ENCODE results near the gene C5orf63.

GRCh38 chr5:127089191-127089590 is 15.9 kb upstream of the C5orf63 start:
- no peak for TF ChIP-seq TARDBP (IDR thresholded peaks at IDR 0.05)
- TF ChIP-seq NFRKB (IDR thresholded peaks at IDR 0.05): no peak
- TF ChIP-seq HDGF (IDR thresholded peaks at IDR 0.05; ENCODE audit: borderline replicate concordance): no peak
- no peak for TF ChIP-seq SP1 (IDR thresholded peaks at IDR 0.05)
- no peak for TF ChIP-seq FOXK2 (IDR thresholded peaks at IDR 0.05)
- no peak for TF ChIP-seq BHLHE40 (IDR thresholded peaks at IDR 0.05; ENCODE audit: borderline replicate concordance)
- no peak for TF ChIP-seq PKNOX1 (IDR thresholded peaks at IDR 0.05)
- no peak for TF ChIP-seq FOXM1 (IDR thresholded peaks at IDR 0.05; ENCODE audit: borderline replicate concordance)
- TF ChIP-seq ELF4 (IDR thresholded peaks at IDR 0.05): no peak
- TF ChIP-seq SUZ12 (IDR thresholded peaks at IDR 0.05): no peak
- TF ChIP-seq FOXA1 (IDR thresholded peaks at IDR 0.05): no peak
- TF ChIP-seq CTBP1 (IDR thresholded peaks at IDR 0.05; ENCODE audit: borderline replicate concordance): no peak

All from HEK293T (cell line).